HTERT RPE-1 (cell line): ENCODE data around the gene LMBR1.
"Not testable (repeated sequence)": the region's sequence is repeated elsewhere in the genome, so short reads cannot be mapped to it uniquely, and the experiment has no call there.

Experiments used
- in situ Hi-C: fragments of 300-500 bp; cut with MboI; formaldehyde crosslinking; loops from 4 replicates; pipeline ENCODE4 v1.14.3; 2020; ENCODE audit warnings: low sequenced_read_pairs

The LMBR1 gene

GRCh38 chr7:156661637-156662036, 231.3 kb downstream of the LMBR1 start:
- in situ Hi-C loops, result no loop called here

- in situ Hi-C loops, result no loop called here
Measured at GRCh38 chr7:156659961-156660360, 233.0 kb downstream of the LMBR1 start.

- in situ Hi-C loops, result no loop called here
Measured at GRCh38 chr7:156659203-156659602, 233.8 kb downstream of the LMBR1 start.

GRCh38 chr7:156657681-156658080, 235.3 kb downstream of the LMBR1 start:
- in situ Hi-C loops, result no loop called here

GRCh38 chr7:156656598-156656997, 236.4 kb downstream of the LMBR1 start:
- in situ Hi-C loops, result no loop called here

GRCh38 chr7:156655983-156656382, 237.0 kb downstream of the LMBR1 start:
- in situ Hi-C loops, result no loop called here

- in situ Hi-C loops, result no loop called here
Measured at GRCh38 chr7:156655251-156655650, 237.7 kb downstream of the LMBR1 start.

GRCh38 chr7:156654511-156655234, 238.3 kb downstream of the LMBR1 start:
- in situ Hi-C loops, result no loop called here

- in situ Hi-C loops, result no loop called here
Measured at GRCh38 chr7:156652886-156653568, 240.0 kb downstream of the LMBR1 start.

GRCh38 chr7:156651474-156651873, 241.5 kb downstream of the LMBR1 start:
- in situ Hi-C loops, result no loop called here

GRCh38 chr7:156650042-156650441, 242.9 kb downstream of the LMBR1 start:
- in situ Hi-C loops, result no loop called here

GRCh38 chr7:156647330-156647729, 245.7 kb downstream of the LMBR1 start:
- in situ Hi-C loops, result not testable (repeated sequence)

- in situ Hi-C loops, result no loop called here
Measured at GRCh38 chr7:156642306-156643045, 250.5 kb downstream of the LMBR1 start.

GRCh38 chr7:156640949-156641485, 252.0 kb downstream of the LMBR1 start:
- in situ Hi-C loops, result no loop called here

GRCh38 chr7:156640257-156640948, 252.6 kb downstream of the LMBR1 start, which contains the start of gene RNF32:
RNF32 (plus strand) TSS chr7:156640774; CDS start chr7:156643878, 3,104 bp downstream.
- in situ Hi-C loops, result no loop called here

- in situ Hi-C loops, result no loop called here
Measured at GRCh38 chr7:156639426-156640256, 253.3 kb downstream of the LMBR1 start.

GRCh38 chr7:156638443-156639077, 254.4 kb downstream of the LMBR1 start:
- in situ Hi-C loops, result no loop called here

GRCh38 chr7:156637093-156637492, 255.9 kb downstream of the LMBR1 start:
- in situ Hi-C loops, result not testable (repeated sequence)
